HepG2 (cell line): Measurements from ENCODE around the gene ZNF780B. TPM values are rescaled to one million over a fixed set of nuclear protein-coding genes. Genes with fewer than 3 reads are reported as not detected.
A peak's percentile ranks its signal among the peaks of the same experiment; 100 is the strongest.

Experiments
- AGO2 ChIP-seq: fragments of 200-400 bp; formaldehyde crosslinking; optimal IDR thresholded peaks from 2 replicates; pipeline ENCODE3; 2017; ENCODE audit warnings: mild to moderate bottlenecking, low read depth, low read length, moderate library complexity
- GABPA ChIP-seq, 2 experiments: IDR thresholded peaks; 2 replicates each; pipeline ENCODE4 v1.6.1; 2011 to 2016; ENCODE audit warnings: low read depth in 2 of 2, low read length in 1 of 2, missing biosample characterization in 1 of 2, missing genetic modification characterization in 1 of 2
- KAT8 ChIP-seq: IDR thresholded peaks from 2 replicates; pipeline ENCODE4 v1.6.1; 2016; ENCODE audit warnings: missing genetic modification reagents, missing compliant biosample characterization
- KDM5A ChIP-seq: fragments of 200-600 bp; sonication (generic); IDR thresholded peaks from 2 replicates; pipeline ENCODE4 v1.7.0; 2018; ENCODE audit warnings: antibody characterized with exemption, mild to moderate bottlenecking, low read length, borderline replicate concordance
- MYPOP ChIP-seq: sonication (generic); formaldehyde crosslinking; IDR thresholded peaks from 2 replicates; pipeline ENCODE4 v1.8.1; 2023; ENCODE audit warnings: mild to moderate bottlenecking, moderate library complexity, missing genetic modification reagents
- PHF20 ChIP-seq: sonication (generic); formaldehyde crosslinking; IDR thresholded peaks from 2 replicates; pipeline ENCODE4 v1.5.0; 2020; ENCODE audit warnings: mild to moderate bottlenecking, missing genetic modification reagents
- POGZ ChIP-seq: sonication (generic); formaldehyde crosslinking; IDR thresholded peaks from 2 replicates; pipeline ENCODE4 v1.4.0; 2020; ENCODE audit warnings: mild to moderate bottlenecking, missing genetic modification reagents
- POLR2AphosphoS5 ChIP-seq: IDR thresholded peaks from 2 replicates; pipeline ENCODE4 v1.6.1; 2012; ENCODE audit warnings: low read depth, low read length
- RNF2 ChIP-seq: fragments of 450-650 bp; conservative IDR thresholded peaks from 2 replicates; pipeline ENCODE4 v1.6.1; 2016; ENCODE audit warnings: low read depth
- SRF ChIP-seq: IDR thresholded peaks from 2 replicates; pipeline ENCODE4 v1.6.1; 2011; ENCODE audit warnings: mild to moderate bottlenecking, low read depth, low read length, moderate library complexity
- TRIM24 ChIP-seq: sonication (generic); formaldehyde crosslinking; IDR thresholded peaks from 2 replicates; pipeline ENCODE4 v1.8.0; 2022; ENCODE audit warnings: mild to moderate bottlenecking, missing genetic modification reagents
- ZFP90 ChIP-seq: sonication (generic); formaldehyde crosslinking; IDR thresholded peaks from 2 replicates; pipeline ENCODE4 v1.8.0; 2022; ENCODE audit warnings: missing genetic modification reagents, mild to moderate bottlenecking, inconsistent platforms, borderline replicate concordance
- ZNF124 ChIP-seq: sonication (generic); formaldehyde crosslinking; IDR thresholded peaks from 2 replicates; pipeline ENCODE4 v1.4.0; 2020; ENCODE audit warnings: missing genetic modification reagents
- ZNF350 ChIP-seq: sonication (generic); formaldehyde crosslinking; IDR thresholded peaks from 2 replicates; pipeline ENCODE4 v1.4.0; 2020; ENCODE audit warnings: mild to moderate bottlenecking, low read depth, missing genetic modification reagents, borderline replicate concordance
- ZNF430 ChIP-seq: sonication (generic); formaldehyde crosslinking; IDR thresholded peaks from 2 replicates; pipeline ENCODE4 v1.9.0; 2021; ENCODE audit warnings: mild to moderate bottlenecking, missing genetic modification reagents
- ZNF441 ChIP-seq: sonication (generic); formaldehyde crosslinking; IDR thresholded peaks from 2 replicates; pipeline ENCODE4 v1.7.0; 2021; ENCODE audit warnings: missing genetic modification reagents, borderline replicate concordance
- ZNF614 ChIP-seq: IDR thresholded peaks from 2 replicates; pipeline ENCODE4 v1.6.1; 2018; ENCODE audit warnings: missing biosample characterization, missing genetic modification reagents, inconsistent platforms, borderline replicate concordance
- ZSCAN9 ChIP-seq: IDR thresholded peaks from 2 replicates; pipeline ENCODE4 v1.6.1; 2016; ENCODE audit warnings: borderline replicate concordance
- polyA plus RNA-seq, 8 experiments: library from polyadenylated mRNA; depleted of rRNA in 3 of 8; stranded (reverse) in 7 of 8; unstranded in 1 of 8; fragments of >200 nt; fragmentation: Illumina TruSeq in 4 of 8; extraction: Trizol in 4 of 8; gene quantifications; 2 replicates each; pipeline versions ENCODE4 v1.2.1 to v1.2.3, GENCODE V29; 2011 to 2016; ENCODE audit warnings: low read depth in 4 of 8, missing spikeins in 1 of 8, mixed read lengths in 1 of 8; ENCODE audit not compliant: insufficient read depth in 1 of 8
- total RNA-seq, 5 experiments: library from RNA; depleted of rRNA; stranded (reverse); fragments of >200 nt; fragmentation: Illumina TruSeq; extraction: Trizol; gene quantifications; 2 replicates each; pipeline ENCODE4 v1.2.3, GENCODE V29; 2016; ENCODE audit warnings: low read depth in 1 of 5
- TF ChIP-seq, protein P1 (sequence below): sonication (generic); formaldehyde crosslinking; IDR thresholded peaks from 2 replicates; pipeline ENCODE4 v1.4.0; 2020; ENCODE audit warnings: mild to moderate bottlenecking, missing genetic modification reagents
- TF ChIP-seq, protein P2 (sequence below): sonication (generic); formaldehyde crosslinking; IDR thresholded peaks from 2 replicates; pipeline ENCODE4 v1.4.0; 2020; ENCODE audit warnings: missing genetic modification reagents, borderline replicate concordance
- TF ChIP-seq, protein P3 (sequence below): sonication (generic); formaldehyde crosslinking; IDR thresholded peaks from 2 replicates; pipeline ENCODE4 v1.8.0; 2022; ENCODE audit warnings: mild to moderate bottlenecking, missing genetic modification reagents, moderate library complexity

The ZNF780B gene
- total and polyA plus RNA-seq, 2 of the 13 experiments (the other 11 are each of a cell fraction or from before 2014, with no cell fraction given), result 6.6 to 21.9 TPM

GRCh38 chr19:40055832-40056504 lies at the start of gene ZNF780B (continued):
- TF ChIP-seq, protein P1, sequence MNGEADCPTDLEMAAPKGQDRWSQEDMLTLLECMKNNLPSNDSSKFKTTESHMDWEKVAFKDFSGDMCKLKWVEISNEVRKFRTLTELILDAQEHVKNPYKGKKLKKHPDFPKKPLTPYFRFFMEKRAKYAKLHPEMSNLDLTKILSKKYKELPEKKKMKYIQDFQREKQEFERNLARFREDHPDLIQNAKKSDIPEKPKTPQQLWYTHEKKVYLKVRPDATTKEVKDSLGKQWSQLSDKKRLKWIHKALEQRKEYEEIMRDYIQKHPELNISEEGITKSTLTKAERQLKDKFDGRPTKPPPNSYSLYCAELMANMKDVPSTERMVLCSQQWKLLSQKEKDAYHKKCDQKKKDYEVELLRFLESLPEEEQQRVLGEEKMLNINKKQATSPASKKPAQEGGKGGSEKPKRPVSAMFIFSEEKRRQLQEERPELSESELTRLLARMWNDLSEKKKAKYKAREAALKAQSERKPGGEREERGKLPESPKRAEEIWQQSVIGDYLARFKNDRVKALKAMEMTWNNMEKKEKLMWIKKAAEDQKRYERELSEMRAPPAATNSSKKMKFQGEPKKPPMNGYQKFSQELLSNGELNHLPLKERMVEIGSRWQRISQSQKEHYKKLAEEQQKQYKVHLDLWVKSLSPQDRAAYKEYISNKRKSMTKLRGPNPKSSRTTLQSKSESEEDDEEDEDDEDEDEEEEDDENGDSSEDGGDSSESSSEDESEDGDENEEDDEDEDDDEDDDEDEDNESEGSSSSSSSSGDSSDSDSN (CRISPR knock-in tag), result peak; percentile 78
- TF ChIP-seq ZNF350 (CRISPR knock-in tag) (peak; percentile 60; the same call in 1 of the 2 replicates), GABPA (IDR thresholded peaks at IDR 0.05; ENCODE audit: low read depth, low read length) (peak; percentile 85), GABPA (CRISPR knock-in tag; IDR thresholded peaks at IDR 0.05; ENCODE audit: low read depth) (peak; percentile 99), ZNF614 (CRISPR knock-in tag) (no peak), POLR2AphosphoS5 (peak; percentile 87), ZNF430 (CRISPR knock-in tag) (0 out of 2 replicates have a peak, but pooled peaks have one; percentile 56), RNF2 (peak; percentile 46; the same call in 1 of the 2 replicates), ZFP90 (CRISPR knock-in tag) (peak; percentile 79; the same call in 1 of the 2 replicates), MYPOP (CRISPR knock-in tag) (peak; percentile 72), ZNF441 (CRISPR knock-in tag) (no peak; the same call in 1 of the 2 replicates), POGZ (peak; percentile 63), PHF20 (CRISPR knock-in tag) (peak; percentile 82), AGO2 (peak; percentile 65), TRIM24 (no peak), ZNF124 (CRISPR knock-in tag) (peak; percentile 66; the same call in 1 of the 2 replicates), KDM5A (no peak; the same call in 1 of the 2 replicates), SRF (no peak), ZSCAN9 (CRISPR knock-in tag) (peak; percentile 73; the same call in 1 of the 2 replicates), KAT8 (peak; percentile 91)
- TF ChIP-seq, protein P2, sequence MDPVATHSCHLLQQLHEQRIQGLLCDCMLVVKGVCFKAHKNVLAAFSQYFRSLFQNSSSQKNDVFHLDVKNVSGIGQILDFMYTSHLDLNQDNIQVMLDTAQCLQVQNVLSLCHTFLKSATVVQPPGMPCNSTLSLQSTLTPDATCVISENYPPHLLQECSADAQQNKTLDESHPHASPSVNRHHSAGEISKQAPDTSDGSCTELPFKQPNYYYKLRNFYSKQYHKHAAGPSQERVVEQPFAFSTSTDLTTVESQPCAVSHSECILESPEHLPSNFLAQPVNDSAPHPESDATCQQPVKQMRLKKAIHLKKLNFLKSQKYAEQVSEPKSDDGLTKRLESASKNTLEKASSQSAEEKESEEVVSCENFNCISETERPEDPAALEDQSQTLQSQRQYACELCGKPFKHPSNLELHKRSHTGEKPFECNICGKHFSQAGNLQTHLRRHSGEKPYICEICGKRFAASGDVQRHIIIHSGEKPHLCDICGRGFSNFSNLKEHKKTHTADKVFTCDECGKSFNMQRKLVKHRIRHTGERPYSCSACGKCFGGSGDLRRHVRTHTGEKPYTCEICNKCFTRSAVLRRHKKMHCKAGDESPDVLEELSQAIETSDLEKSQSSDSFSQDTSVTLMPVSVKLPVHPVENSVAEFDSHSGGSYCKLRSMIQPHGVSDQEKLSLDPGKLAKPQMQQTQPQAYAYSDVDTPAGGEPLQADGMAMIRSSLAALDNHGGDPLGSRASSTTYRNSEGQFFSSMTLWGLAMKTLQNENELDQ (CRISPR knock-in tag), result no peak
- TF ChIP-seq, protein P3, sequence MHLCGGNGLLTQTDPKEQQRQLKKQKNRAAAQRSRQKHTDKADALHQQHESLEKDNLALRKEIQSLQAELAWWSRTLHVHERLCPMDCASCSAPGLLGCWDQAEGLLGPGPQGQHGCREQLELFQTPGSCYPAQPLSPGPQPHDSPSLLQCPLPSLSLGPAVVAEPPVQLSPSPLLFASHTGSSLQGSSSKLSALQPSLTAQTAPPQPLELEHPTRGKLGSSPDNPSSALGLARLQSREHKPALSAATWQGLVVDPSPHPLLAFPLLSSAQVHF (CRISPR knock-in tag), result 0 out of 2 replicates have a peak, but pooled peaks have one; percentile 40
